Kidney epithelial cell (primary cell): ENCODE measurements around the gene ITPK1. TPM values are rescaled to one million over a fixed set of nuclear protein-coding genes. Genes with fewer than 3 reads are reported as not detected.

ENCODE experiments used
- DNase-seq: peaks from one replicate; pipeline ENCODE4 v3.0.0-alpha.2; 2010; ENCODE audit warnings: low read depth
- H3K27me3 ChIP-seq: 2 replicates; pipeline ENCODE4 v1.6.0; 2011; ENCODE audit warnings: low read length; ENCODE audit not compliant: control insufficient read depth, insufficient read depth
- H3K36me3 ChIP-seq: 2 replicates; pipeline ENCODE4 v1.5.1; 2011; ENCODE audit warnings: low read length; ENCODE audit not compliant: control insufficient read depth, insufficient read depth
- H3K4me3 ChIP-seq: 2 replicates; pipeline ENCODE4 v1.5.1; 2011; ENCODE audit warnings: low read depth, mild to moderate bottlenecking, control low read depth, low read length
- total RNA-seq: library from RNA; depleted of rRNA; stranded (reverse); fragments of >200 nt; gene quantifications from 2 replicates; pipeline ENCODE4 v1.2.3, GENCODE V29; 2015
- TF ChIP-seq, protein P1 (sequence below): IDR thresholded peaks from 2 replicates; pipeline ENCODE4 v1.5.1; 2011; ENCODE audit warnings: mild to moderate bottlenecking, moderate library complexity, low read length, control low read depth, inconsistent platforms; ENCODE audit not compliant: insufficient read depth, poor library complexity, severe bottlenecking

The ITPK1 gene
- total RNA-seq, 1 donor from 2014 or later = 21.3 TPM

DNA sequence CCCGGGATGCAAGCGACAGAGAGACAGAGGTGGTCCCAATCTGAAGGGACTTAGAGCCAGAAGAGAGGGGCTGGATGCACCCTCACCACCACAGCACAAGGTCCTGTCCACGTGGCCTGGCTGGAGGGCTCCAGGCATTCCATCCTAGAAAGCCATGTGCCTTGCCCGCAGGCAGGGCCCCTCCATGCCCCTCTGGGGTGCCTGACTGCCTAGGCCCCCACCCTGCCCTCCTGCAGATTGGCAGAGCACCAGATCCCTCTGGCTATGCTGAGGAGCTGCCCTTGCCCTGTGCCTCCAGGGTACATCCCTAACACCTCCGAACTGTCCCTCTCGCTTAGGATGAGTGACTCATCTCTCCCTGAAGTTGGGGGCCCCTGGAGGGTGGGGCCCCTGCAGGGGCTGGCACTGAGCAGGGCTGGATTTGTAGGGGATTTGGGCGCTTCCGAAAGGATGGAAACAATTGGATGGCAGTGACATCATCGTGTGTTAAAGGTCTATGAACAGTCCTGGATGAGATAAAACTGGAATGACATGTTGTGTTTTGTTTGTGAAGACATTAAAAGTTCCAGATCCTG lies 141.8 kb downstream of the ITPK1 start:
- DNase-seq = no peak
- H3K4me3 ChIP-seq = no peak overlapping the region
- no peaks in the 10 kb centered on the region for H3K36me3 ChIP-seq
- TF ChIP-seq, protein P1, sequence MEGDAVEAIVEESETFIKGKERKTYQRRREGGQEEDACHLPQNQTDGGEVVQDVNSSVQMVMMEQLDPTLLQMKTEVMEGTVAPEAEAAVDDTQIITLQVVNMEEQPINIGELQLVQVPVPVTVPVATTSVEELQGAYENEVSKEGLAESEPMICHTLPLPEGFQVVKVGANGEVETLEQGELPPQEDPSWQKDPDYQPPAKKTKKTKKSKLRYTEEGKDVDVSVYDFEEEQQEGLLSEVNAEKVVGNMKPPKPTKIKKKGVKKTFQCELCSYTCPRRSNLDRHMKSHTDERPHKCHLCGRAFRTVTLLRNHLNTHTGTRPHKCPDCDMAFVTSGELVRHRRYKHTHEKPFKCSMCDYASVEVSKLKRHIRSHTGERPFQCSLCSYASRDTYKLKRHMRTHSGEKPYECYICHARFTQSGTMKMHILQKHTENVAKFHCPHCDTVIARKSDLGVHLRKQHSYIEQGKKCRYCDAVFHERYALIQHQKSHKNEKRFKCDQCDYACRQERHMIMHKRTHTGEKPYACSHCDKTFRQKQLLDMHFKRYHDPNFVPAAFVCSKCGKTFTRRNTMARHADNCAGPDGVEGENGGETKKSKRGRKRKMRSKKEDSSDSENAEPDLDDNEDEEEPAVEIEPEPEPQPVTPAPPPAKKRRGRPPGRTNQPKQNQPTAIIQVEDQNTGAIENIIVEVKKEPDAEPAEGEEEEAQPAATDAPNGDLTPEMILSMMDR = no peak
- H3K27me3 ChIP-seq = no peaks in the 10 kb centered on the region

DNA sequence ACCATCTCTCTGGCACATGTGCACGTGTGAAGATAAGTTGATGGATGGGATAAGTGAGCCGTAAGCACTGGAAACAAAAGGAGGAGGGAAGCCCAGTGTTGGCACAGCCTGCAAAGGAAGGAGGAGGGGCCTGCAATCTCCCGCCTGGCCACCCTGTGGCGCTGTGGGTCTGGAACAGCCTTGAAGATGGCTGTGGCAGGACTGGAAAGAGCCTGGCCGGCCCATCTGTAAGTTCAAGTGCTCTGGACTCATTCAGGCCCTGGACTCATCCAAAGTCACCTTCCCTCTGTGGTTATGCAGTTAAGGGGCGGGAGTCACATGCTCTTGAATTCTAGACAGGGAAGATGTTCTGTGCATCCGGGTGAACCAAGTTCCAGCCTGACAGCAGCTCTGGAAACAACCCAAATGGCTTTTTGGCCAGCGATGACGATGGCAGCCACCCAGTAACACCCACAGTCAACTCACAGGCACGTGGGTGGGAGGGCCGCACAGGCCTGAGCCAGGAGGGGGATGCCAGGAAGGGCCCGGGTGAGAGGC lies 142.4 kb downstream of the ITPK1 start:
- Histone ChIP-seq H3K27me3 (no peaks in the 10 kb centered on the region), H3K4me3 (no peak overlapping the region), H3K36me3 (no peaks in the 10 kb centered on the region)
- DNase-seq = no peak
- TF ChIP-seq, protein P1 = peak; percentile 59

DNA sequence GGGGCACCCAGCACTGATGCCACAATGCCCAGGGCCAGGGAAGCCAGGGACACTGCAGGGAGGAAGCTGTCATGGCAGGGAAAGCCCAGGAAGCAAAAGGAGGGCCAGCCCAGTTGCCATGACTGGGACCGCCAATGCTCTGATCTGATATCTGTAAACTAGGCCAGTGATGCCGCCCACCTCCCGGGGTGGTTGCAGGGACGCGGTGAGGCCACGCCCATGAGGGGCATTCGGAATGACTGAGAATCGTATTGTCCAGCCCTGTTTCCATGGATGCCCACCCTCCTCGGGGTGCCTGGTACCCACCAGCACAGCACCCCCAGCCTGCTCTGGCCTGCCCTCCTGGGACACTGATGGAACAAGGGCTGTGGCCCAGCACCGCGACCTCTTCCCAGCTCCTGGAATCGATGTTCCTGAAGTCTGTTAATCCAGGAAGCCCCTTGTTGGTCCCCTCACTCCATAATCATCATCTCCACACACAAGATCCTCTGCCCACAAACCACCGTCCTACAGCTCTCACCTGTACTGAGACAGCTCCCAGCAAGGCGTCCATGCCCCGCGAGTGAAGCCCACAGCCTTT lies 144.0 kb downstream of the ITPK1 start:
- H3K4me3 ChIP-seq = no peak overlapping the region
- TF ChIP-seq, protein P1 = no peak
- no peak for DNase-seq
- H3K36me3 ChIP-seq = no peaks in the 10 kb centered on the region
- no peaks in the 10 kb centered on the region for H3K27me3 ChIP-seq

DNA sequence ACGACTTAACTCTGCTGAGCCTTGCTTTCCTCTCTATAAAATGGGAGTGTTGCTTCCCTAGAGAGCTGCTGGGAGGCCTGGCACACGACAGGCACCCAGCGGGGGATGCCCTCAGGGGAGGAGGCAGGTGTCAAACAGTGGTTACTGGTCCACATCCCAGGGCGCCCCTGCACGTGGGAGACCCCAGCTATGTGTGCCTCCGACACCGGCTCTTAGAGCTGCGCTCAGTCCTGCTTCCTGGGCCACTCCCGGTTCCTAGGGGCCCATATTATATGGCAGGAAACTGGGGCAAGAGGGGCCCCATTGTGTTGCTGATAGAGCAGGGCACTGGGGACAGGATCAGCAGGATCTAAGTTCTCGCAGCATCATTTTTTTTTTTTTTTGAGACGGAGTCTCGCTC lies 145.5 kb downstream of the ITPK1 start:
- no peak overlapping the region for H3K4me3 ChIP-seq
- H3K36me3 ChIP-seq = no peaks in the 10 kb centered on the region
- no peak for DNase-seq
- TF ChIP-seq, protein P1 = no peak
- H3K27me3 ChIP-seq = no peaks in the 10 kb centered on the region

DNA sequence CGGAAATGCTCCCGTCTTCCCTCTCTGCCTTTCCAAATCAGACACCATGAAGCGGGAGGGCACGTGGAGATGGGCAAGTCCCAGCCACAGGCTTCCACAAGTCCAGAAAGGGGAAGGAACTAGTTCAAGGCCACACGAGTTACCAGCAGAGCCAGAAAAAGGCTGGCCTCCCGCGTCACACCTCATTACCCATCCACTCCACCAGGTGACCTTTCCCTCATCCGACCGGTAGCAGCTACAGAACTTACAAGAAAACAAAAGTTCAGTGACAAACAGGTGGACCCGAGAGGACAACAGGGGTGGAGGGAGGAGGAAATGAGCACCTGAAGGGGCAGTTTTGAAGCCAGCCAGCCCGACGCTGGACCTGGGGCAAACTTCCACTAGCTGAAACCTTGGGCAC lies 145.9 kb downstream of the ITPK1 start:
- Histone ChIP-seq H3K36me3 (no peaks in the 10 kb centered on the region), H3K27me3 (no peaks in the 10 kb centered on the region), H3K4me3 (no peak overlapping the region)
- TF ChIP-seq, protein P1 = no peak
- no peak for DNase-seq

DNA sequence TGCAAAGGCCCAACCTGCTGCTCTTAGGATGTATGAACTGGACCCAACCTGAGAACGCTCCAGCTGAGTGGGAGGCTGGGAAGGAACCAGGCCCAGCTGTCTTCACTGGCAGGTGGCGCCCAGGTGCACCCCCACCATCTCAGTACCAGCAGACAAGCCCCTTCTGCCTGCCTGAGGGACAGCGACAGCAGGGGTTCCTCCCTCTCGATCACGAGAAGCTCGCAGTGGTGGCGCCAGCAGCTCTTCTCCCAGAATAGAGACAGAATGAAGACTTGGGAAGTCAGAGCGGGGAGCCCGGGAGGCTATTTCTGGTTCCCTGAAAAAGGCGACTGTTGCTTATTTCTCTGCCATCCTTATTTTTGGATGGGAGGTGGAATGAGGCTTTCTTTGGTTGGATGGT lies 146.3 kb downstream of the ITPK1 start:
- no peaks in the 10 kb centered on the region for H3K27me3 ChIP-seq
- TF ChIP-seq, protein P1 = no peak
- DNase-seq = no peak
- H3K36me3 ChIP-seq = no peaks in the 10 kb centered on the region
- no peak overlapping the region for H3K4me3 ChIP-seq
